NT2/D1 (cell line): ENCODE results near the gene INTS7.
"Not testable (repeated sequence)": the region's sequence is repeated elsewhere in the genome, so short reads cannot be mapped to it uniquely, and the experiment has no call there.

ENCODE experiments used
- SUZ12 ChIP-seq: IDR thresholded peaks from 2 replicates; pipeline ENCODE4 v1.6.1; 2011; ENCODE audit not compliant: insufficient read length, insufficient read depth; ENCODE audit errors: extremely low read depth
- YY1 ChIP-seq: IDR thresholded peaks from 2 replicates; pipeline ENCODE4 v1.6.1; 2011; ENCODE audit not compliant: insufficient read length, insufficient read depth
- ZNF274 ChIP-seq: IDR thresholded peaks from 2 replicates; pipeline ENCODE4 v1.6.1; 2011; ENCODE audit warnings: mild to moderate bottlenecking, low read depth, low read length

- TF ChIP-seq ZNF274, YY1, SUZ12: not testable (repeated sequence)
Measured at GRCh38 chr1:212027727-212028126, 7.6 kb downstream of the INTS7 start.
